GM12872 (cell line): Measurements from ENCODE around the gene FKBP4.

ENCODE experiments used
- TF ChIP-seq, protein P1 (sequence below): IDR thresholded peaks from 3 replicates; pipeline ENCODE4 v1.5.1; 2011; ENCODE audit warnings: low read depth, mild to moderate bottlenecking, low read length, moderate library complexity; ENCODE audit not compliant: insufficient read depth

FKBP4 gene

DNA sequence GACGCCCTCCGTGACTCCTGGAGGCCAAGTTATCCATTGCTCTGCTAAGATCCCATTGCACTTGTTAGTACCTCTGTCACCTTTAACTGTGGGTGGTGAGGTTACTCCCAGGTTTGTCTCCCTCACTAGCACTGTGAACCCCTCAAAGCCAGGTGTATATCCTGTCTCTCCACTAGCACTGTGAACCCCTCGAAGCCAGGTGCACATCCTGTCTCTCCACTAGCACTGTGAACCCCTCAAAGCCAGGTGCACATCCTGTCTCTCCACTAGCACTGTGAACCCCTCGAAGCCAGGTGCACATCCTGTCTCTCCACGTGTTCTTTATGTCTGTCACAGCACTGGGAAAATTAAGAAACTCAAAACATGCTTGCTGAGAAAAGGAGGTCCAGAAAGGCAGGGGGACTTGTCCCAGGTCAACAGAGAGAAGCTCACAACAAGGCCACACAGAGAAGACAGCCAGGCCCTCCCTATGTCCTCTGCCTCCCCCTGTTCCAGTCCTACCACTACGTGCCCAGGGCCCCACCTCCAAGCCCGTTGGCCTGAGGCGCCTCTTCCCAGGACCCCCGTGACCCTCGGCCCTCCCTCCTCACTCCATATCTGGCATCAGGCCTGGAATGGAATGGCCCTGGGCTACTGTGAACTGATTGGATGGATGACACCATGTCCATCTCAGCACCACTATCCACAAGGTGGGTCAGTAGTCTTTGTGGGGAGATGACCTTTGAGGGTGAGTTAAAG lies 26.4 kb upstream of the FKBP4 start:
- TF ChIP-seq, protein P1, sequence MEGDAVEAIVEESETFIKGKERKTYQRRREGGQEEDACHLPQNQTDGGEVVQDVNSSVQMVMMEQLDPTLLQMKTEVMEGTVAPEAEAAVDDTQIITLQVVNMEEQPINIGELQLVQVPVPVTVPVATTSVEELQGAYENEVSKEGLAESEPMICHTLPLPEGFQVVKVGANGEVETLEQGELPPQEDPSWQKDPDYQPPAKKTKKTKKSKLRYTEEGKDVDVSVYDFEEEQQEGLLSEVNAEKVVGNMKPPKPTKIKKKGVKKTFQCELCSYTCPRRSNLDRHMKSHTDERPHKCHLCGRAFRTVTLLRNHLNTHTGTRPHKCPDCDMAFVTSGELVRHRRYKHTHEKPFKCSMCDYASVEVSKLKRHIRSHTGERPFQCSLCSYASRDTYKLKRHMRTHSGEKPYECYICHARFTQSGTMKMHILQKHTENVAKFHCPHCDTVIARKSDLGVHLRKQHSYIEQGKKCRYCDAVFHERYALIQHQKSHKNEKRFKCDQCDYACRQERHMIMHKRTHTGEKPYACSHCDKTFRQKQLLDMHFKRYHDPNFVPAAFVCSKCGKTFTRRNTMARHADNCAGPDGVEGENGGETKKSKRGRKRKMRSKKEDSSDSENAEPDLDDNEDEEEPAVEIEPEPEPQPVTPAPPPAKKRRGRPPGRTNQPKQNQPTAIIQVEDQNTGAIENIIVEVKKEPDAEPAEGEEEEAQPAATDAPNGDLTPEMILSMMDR = no peak

DNA sequence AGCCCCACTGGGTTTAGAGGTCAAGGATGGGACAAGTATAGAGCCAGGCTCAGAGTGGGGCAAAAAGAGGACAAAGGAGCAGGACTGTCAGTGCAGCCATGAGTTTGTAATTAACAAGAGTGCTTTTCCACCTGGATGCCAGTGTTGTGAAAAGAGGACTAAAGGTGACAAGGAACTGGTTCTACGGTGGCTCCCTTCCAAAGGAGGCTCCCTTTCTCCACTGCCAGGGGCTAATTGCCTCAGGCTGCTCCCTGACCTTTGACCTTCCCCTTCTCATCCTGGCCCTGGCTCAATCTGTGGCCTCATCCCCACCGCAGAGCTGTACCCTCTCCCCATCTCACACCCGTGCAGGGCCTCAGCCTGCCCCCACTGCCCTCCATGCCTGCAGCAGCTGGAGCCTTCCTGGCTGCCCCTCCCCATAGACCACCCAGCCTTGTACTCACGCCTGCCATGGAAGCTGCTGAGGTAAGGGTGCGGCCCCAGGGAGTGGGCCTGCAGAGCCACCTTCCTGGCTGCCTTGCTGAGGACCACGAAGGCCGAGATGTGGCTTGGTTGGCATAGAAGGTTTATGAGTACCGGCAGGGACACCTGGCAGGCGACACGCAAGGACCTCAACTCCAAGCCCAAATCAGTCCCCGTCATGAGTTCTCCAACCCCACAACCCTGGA lies 24.8 kb upstream of the FKBP4 start:
- TF ChIP-seq, protein P1 = no peak

DNA sequence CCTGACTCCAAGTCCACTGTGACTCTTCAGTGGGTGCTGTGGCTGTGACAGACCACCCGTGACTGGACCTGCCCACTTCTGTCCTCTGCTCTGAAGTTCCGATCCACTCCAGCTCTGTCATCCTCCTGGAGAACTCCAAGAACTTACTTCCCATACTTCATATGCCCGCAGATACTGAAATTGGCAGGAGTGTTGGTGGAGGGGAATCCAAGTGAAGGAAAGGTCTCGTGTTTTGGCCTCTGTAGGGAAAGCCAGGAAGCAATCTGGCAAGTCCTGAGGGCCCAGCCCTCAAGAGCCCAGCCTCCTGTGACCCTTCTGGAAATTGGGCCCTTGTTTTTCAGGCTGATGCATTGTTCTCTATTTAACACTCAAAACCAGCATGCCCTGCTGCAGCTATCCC lies 22.4 kb upstream of the FKBP4 start:
- TF ChIP-seq, protein P1 = no peak

DNA sequence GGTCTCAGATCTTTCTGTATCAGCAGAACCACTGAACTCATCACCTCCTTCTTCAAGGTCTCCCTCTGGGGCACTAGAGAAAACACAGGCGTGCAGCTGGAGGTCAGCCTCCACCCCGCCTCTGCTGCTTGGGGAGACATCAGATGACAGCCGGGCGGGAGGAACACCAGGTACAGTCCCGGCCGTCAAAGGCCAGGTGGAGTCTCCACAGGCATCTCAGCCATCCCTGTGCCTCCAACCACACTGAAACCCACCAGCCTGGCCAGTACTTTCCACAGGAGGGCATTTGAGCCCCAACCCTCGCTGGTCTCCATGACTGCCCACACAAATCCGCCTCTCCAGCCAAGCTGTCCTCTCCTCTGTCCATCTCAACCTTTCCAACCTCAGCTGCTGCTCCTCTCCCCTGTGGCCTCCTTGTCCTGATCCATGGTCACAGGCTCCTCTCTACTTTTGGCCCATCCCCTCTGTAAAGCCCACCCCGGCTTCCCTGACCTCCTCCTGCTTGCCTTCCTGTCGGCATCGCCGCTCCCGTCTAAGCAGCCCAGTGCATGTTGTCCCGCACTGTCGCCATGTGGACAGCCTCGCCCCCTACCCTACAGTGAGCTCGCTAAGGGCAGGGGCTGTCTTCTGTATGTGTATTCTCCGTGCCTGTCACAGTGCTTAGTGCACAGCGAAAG lies 21.4 kb upstream of the FKBP4 start:
- TF ChIP-seq, protein P1 = no peak

DNA sequence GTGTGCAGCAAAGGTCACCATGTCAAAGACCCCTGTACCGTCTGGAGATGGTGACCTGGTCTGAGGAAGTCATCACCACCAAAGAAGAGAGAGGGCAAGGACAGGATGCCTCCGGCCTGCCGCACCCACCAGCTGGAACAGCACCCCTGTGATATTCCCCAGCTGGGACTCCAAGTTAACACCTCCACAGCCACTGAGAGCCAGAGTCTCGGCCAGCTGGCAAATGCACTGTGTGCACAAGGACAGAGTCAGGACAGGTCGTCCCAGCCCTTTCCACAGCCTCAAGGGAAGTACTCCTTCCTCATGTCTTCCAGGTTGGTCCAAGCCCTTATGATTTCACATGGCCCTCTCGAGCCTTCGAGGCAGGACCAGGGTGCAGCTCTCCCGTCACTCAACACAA lies 19.3 kb upstream of the FKBP4 start:
- TF ChIP-seq, protein P1 = no peak

DNA sequence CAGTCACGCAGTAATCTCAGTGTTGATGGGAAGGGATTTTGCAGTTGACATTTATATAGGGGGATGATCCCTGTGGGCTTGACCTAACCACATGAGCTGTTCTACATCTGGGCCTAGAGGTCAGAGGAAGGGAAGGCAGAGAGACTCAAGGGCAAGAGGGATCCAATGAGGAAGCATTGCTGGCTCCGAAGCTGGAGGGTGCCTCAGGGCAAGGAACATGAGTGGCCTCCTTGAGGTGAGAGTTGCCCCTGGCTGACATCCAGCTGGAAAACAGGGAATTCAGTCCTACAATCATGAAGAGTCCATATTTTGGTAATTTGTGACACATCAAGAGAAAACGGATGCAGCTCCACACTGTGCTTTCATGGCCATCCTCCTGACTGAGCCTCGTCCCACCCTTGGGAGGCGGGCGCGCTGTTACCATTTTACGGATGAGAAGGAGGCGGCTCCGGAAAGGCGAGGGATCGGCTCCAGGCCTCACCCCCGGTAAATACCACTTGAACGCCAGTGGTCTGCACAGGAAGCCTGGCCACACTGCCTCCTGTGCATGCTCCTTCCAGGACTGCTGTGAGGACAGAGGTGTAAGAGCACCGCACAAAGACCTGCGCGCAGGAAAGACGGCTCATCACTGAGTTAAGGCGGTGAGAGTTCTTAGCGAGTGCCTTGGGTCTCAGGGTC lies 18.5 kb upstream of the FKBP4 start:
- TF ChIP-seq, protein P1 = no peak

DNA sequence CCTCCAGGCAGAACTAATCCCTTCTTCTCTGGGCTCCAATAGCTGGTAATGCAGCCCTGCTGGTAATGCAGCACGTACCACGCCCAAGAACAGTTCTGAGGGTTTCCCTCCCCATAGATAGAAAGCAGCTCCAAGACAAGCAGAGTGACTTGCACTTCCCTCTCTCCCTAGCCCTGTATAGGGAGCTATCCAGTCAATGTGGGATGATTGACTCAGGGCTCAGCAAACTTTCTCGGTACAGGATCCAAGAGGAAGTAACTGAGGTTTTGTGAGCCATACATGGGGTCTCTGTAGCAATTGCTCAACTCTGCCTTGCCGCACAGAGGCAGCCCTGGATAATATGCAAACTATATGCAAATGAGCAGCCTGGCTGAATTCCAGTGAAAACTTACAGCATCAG lies 15.5 kb upstream of the FKBP4 start:
- TF ChIP-seq, protein P1 = no peak
